ENCODE data around the gene MED31. TPM values are rescaled to one million over a fixed set of nuclear protein-coding genes. Genes with fewer than 3 reads are reported as not detected.

The MED31 gene
- total and polyA plus RNA-seq, 2 of the 4 experiments (the other 2 are of a cell fraction) = 5.6 to 11.6 TPM

DNA sequence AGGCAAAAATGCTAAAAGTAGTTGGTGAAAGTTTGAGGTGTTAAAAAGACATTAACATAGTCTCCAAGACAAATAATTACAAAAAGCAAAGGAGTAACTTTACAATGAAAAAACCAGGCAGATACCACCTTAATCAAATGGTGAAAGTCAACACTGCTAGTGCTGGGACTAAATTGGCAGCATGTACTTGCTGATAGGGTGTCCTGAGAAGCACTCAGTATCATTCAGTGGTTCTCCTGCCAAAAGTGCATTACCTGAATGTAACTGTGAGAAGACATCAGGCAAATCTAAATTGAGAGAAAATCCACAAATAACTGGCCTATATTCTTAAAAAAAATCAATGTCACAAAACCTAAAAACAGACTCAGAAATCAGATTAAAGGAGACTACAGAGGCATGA lies 18.9 kb downstream of the MED31 start:
- dilution Hi-C loops (cut with HindIII; ENCODE audit: low sequenced_read_pairs, unreplicated experiment) = no loop called here
- peaks cover 21% of the 10 kb centered on the region for H3K36me3 ChIP-seq (ENCODE audit: control insufficient read depth, insufficient read depth, low read length)

More for the DNA sequence above, 18.9 kb downstream of the MED31 start:
- TF ChIP-seq RFX5 (IDR thresholded peaks at IDR 0.05; ENCODE audit: low read depth, low read length) (no peak), MXI1 (IDR thresholded peaks at IDR 0.05; ENCODE audit: borderline replicate concordance, low read depth, low read length) (no peak), RAD21 (IDR thresholded peaks at IDR 0.05; ENCODE audit: low read length) (no peak), SMC3 (IDR thresholded peaks at IDR 0.05; ENCODE audit: low read depth, low read length) (no peak), RCOR1 (IDR thresholded peaks at IDR 0.05; ENCODE audit: insufficient replicate concordance, low read length) (no peak), POLR2A (IDR thresholded peaks at IDR 0.05; ENCODE audit: low read depth, low read length) (no peak)
- TF ChIP-seq, protein P1, sequence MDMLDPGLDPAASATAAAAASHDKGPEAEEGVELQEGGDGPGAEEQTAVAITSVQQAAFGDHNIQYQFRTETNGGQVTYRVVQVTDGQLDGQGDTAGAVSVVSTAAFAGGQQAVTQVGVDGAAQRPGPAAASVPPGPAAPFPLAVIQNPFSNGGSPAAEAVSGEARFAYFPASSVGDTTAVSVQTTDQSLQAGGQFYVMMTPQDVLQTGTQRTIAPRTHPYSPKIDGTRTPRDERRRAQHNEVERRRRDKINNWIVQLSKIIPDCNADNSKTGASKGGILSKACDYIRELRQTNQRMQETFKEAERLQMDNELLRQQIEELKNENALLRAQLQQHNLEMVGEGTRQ (IDR thresholded peaks at IDR 0.05; ENCODE audit: low read depth, low read length) = no peak
- Histone ChIP-seq H2AK5ac (ENCODE audit: low read depth, low read length) (no peak overlapping the region), H2AK9ac (replicated peaks; ENCODE audit: low read depth, low read length, poor library complexity) (no peak overlapping the region), H3K4me2 (ENCODE audit: low read depth, low read length) (no peak overlapping the region), H3K9me3 (ENCODE audit: control insufficient read depth, insufficient read depth, low read length) (no peaks in the 10 kb centered on the region), H3K9ac (ENCODE audit: low read depth, low read length) (no peak overlapping the region), H2BK15ac (ENCODE audit: low read depth, low read length) (no peak overlapping the region), H3K4me1 (ENCODE audit: control insufficient read depth, insufficient read depth, low read length) (peaks cover 1% of the 10 kb centered on the region; the same call in 1 of the 2 replicates), H3K18ac (ENCODE audit: low read depth, low read length) (no peak overlapping the region), H4K5ac (ENCODE audit: low read depth, low read length) (no peak overlapping the region), H3K23ac (ENCODE audit: low read depth, low read length) (no peak overlapping the region), H3K27ac (ENCODE audit: insufficient read depth, low read length) (no peak overlapping the region), H2AFZ (replicated peaks; ENCODE audit: low read length, poor library complexity) (no peak overlapping the region), H3K14ac (replicated peaks; ENCODE audit: low read depth, low read length) (no peak overlapping the region), H2BK20ac (ENCODE audit: low read depth, low read length) (no peak overlapping the region), H4K91ac (ENCODE audit: insufficient read depth, low read depth, low read length) (no peak overlapping the region), H4K8ac (ENCODE audit: low read depth in 2 of 2, low read length in 2 of 2) (no peak overlapping the region), H2BK120ac (ENCODE audit: low read depth, low read length) (no peak overlapping the region), H3K9me1 (ENCODE audit: insufficient read depth, low read length) (peaks cover 5% of the 10 kb centered on the region), H2BK5ac (ENCODE audit: low read depth, low read length, poor library complexity, severe bottlenecking) (no peak overlapping the region), H3K4me3 (ENCODE audit: insufficient read depth, low read depth, low read length) (no peak overlapping the region), H3K79me1 (ENCODE audit: low read depth in 1 of 2, low read length in 2 of 2) (peaks cover 12 to 53% of the 10 kb centered on the region in 2 experiments), H3K4ac (ENCODE audit: low read depth, low read length) (no peak overlapping the region), H4K20me1 (ENCODE audit: insufficient read depth, low read length) (no peaks in the 10 kb centered on the region), H3K56ac (ENCODE audit: extremely low read depth, insufficient read depth, low read length) (no peak overlapping the region), H3K27me3 (ENCODE audit: control insufficient read depth, insufficient read depth, low read length) (no peaks in the 10 kb centered on the region)
- ATAC-seq (ENCODE audit: low read depth) (no peak), DNase-seq (no peak)
- CTCF ChIA-PET = no interaction called here
- POLR2A ChIA-PET (ENCODE audit: unreplicated experiment) = no interaction called here
- no TSS peak for BruUV-seq (replicated peaks)
- in situ Hi-C loops (cut with MboI; ENCODE audit: low sequenced_read_pairs) = no loop called here
- intact Hi-C loops (cut with micrococcal nuclease) = no loop called here
